Ectodermal cell (in vitro differentiated cells): ENCODE data around the gene ASTN1.

Experiments used
- H3K27ac ChIP-seq: 2 replicates; pipeline ENCODE4 v1.7.0; 2013; ENCODE audit warnings: mild to moderate bottlenecking, low read depth, low read length; ENCODE audit not compliant: insufficient read depth, poor library complexity, severe bottlenecking
- H3K27me3 ChIP-seq: 2 replicates; pipeline ENCODE4 v1.7.0; 2013; ENCODE audit warnings: mild to moderate bottlenecking, low read length; ENCODE audit not compliant: insufficient read depth, control insufficient read depth, poor library complexity, severe bottlenecking
- H3K36me3 ChIP-seq: one replicate; pipeline ENCODE4 v1.7.0; 2013; ENCODE audit warnings: low read length; ENCODE audit not compliant: control insufficient read depth, insufficient read depth
- H3K4me1 ChIP-seq: one replicate; pipeline ENCODE4 v1.7.0; 2013; ENCODE audit warnings: low read length; ENCODE audit not compliant: control insufficient read depth, insufficient read depth
- H3K4me3 ChIP-seq: 2 replicates; pipeline ENCODE4 v1.7.0; 2013; ENCODE audit warnings: low read depth, low read length, control low read depth; ENCODE audit not compliant: insufficient read depth
- H3K9me3 ChIP-seq: 2 replicates; pipeline ENCODE4 v1.7.0; 2013; ENCODE audit warnings: mild to moderate bottlenecking, low read length, moderate library complexity; ENCODE audit not compliant: control insufficient read depth
- WGBS, 2 experiments: methylation state at CpG; one replicate each; pipeline ENCODE4 v1.1.7; 2013; ENCODE audit warnings: missing lambda C conversion rate in 2 of 2; 5-methylcytosine and 5-hydroxymethylcytosine counted together

Gene ASTN1

DNA sequence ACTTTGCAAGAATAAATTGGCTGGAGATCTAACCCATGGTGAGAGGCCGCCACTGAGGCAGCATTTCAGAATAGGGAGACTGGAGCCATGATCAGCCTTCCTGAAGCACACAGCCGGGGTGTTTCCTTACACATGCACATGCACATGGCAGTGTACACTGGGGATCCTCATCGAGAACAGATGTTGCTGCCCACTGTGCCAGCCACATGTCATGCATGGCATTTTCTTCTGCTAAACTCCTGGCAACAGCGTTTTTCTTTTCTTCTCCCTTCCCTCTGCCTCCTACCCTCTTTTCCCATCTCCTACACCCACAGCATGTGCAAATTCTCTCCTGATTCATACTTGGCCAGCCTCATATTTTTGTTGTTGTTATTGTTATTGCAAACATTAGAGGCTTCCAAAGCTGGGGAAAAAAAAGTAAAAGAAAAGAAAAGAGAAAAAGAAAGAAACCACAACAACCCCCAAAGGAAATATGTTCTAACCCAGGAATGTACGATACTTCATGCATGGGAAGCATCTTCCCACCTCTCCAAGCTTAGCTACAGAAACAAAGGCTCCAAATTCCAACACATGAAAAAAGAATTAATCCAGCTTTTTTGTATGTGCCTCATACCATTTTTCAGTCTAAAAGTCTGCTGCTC is 344.0 kb downstream of the ASTN1 start:
- H3K27ac ChIP-seq, result no peak overlapping the region
- no peaks in the 10 kb centered on the region for H3K4me1 ChIP-seq
- H3K9me3 ChIP-seq, result no peaks in the 10 kb centered on the region
- WGBS, 2 experiments, result 92 to 94% methylated on average over 5 of the region's 5 CpGs
- H3K27me3 ChIP-seq, result no peaks in the 10 kb centered on the region
- no peak overlapping the region for H3K4me3 ChIP-seq
- no peaks in the 10 kb centered on the region for H3K36me3 ChIP-seq

DNA sequence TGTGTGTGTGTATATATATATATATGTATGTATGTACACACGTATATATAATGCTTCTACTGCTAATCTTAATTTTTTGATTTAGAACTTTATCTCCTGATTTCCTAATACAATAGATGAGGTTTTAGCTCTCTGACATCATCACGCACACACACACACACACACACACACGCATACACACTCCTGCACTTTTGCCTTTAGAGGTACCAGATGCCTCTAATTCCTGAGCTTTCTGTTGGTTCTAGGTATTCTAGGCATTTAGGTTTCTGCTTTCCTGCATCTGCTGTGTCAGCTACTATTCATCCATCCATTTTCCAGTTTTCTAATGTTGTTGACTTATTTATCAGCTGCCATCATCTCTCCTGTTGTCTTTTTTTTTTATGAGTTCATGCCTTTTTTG is 348.3 kb downstream of the ASTN1 start:
- peaks cover 9% of the 10 kb centered on the region for H3K4me1 ChIP-seq
- H3K27ac ChIP-seq, result no peak overlapping the region
- H3K27me3 ChIP-seq, result no peaks in the 10 kb centered on the region
- H3K9me3 ChIP-seq, result no peaks in the 10 kb centered on the region
- no peak overlapping the region for H3K4me3 ChIP-seq
- H3K36me3 ChIP-seq, result no peaks in the 10 kb centered on the region
- WGBS, 2 experiments, result 86 to 90% methylated on average over 2 of the region's 3 CpGs

DNA sequence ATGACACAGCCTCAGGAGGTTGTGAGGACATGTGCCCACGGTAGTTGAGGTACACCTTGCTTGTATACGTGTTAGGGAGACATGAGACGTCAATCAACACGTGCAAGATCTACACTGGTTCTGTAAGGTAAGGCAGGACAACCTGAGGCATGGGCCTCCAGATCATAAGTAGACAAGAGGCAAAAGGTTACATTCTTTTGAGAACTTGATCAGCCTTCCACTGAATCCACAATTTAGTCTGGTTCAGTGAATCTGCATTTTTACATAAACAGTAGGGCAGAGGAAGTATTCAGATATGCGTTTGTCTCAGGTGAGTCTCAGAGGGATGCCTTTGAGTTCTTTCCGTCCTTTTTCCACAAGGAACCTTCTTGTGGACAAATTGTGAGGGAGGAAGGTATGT is 348.9 kb downstream of the ASTN1 start:
- no peaks in the 10 kb centered on the region for H3K27me3 ChIP-seq
- peaks cover 9% of the 10 kb centered on the region for H3K4me1 ChIP-seq
- H3K36me3 ChIP-seq, result no peaks in the 10 kb centered on the region
- no peak overlapping the region for H3K4me3 ChIP-seq
- no peaks in the 10 kb centered on the region for H3K9me3 ChIP-seq
- WGBS, 2 experiments, result 87 to 91% methylated on average over 6 of the region's 6 CpGs
- H3K27ac ChIP-seq, result no peak overlapping the region

DNA sequence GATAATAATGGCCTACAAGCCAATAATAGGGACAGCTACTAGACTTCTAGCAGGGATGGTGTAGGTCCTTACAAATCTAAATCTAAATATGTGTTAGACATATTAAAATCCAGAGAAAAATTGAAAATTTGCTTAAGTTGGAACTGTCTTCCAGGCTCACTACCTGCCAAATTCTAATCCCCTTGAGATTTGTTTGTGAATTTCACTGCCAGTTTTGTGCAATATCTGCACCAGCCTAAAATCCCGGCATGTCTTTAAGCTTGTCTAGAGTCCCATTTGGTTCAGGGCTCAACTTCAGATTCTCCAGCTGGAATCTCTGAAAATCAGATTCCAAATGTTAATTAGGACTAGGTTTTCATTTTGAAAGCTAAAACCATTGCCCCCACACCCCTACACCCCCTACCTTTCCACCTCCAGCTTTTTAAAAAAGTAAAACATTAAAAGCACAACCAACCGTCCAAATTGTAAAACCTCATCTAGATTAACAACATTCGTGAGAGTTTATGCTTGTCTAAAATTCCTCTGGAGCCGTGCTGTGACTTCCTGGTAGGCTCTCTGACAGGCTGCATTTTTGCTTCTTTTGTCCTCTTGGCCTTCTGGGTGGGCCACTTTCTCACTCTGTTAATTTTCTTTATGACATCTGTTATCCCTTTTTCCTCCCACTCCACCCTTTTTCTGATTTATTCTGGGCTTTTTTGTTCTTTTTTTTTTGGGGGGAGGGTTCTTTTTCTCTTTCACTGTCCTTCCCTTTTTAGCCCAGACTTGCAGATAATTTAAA is 352.8 kb downstream of the ASTN1 start:
- Histone ChIP-seq H3K9me3 (no peaks in the 10 kb centered on the region), H3K27ac (no peak overlapping the region), H3K36me3 (no peaks in the 10 kb centered on the region), H3K4me1 (peaks cover 9% of the 10 kb centered on the region), H3K4me3 (no peak overlapping the region), H3K27me3 (no peaks in the 10 kb centered on the region)
- WGBS, 2 experiments, result 52 to 53% methylated on average over 4 of the region's 4 CpGs

DNA sequence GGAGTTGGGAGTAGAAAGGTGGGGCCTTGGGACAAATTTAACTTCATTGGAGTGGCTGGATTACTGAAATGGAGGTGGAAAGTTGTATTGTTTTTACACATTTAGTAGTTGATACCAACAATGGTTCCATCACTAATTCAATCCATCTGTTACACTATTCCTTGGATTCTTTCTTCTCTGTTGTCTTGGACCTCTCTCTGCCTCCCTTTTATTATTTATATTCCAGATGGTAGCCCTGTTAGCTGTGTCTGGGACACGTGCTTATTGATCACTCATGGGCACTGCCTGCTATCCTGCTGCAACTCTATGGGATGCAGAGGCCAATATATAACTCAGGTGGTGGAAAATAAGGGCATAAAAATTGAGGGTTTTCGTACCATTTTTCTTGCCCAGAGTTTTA is 355.2 kb downstream of the ASTN1 start:
- Histone ChIP-seq H3K9me3 (no peaks in the 10 kb centered on the region), H3K4me1 (peaks cover 9% of the 10 kb centered on the region), H3K27ac (no peak overlapping the region), H3K4me3 (no peak overlapping the region), H3K36me3 (no peaks in the 10 kb centered on the region), H3K27me3 (no peaks in the 10 kb centered on the region)
- WGBS, 2 experiments, result 91 to 94% methylated on average over 2 of the region's 2 CpGs
